GM12872 (cell line): ENCODE data around the gene TRPC5OS.

Source experiments
- CTCF ChIP-seq: IDR thresholded peaks from 3 replicates; pipeline ENCODE4 v1.5.1; 2011; ENCODE audit warnings: low read depth, mild to moderate bottlenecking, low read length, moderate library complexity; ENCODE audit not compliant: insufficient read depth

The TRPC5OS gene

GRCh38 chrX:111875881-111876280 lies at the start of gene TRPC5OS:
Gene TRPC5OS, plus strand, starts transcription at chrX:111876181. Its CDS starts 25,669 bp downstream, at chrX:111901850.
- no peak for TF ChIP-seq CTCF

- TF ChIP-seq CTCF, result no peak
Measured at GRCh38 chrX:111829345-111829744, 46.6 kb upstream of the TRPC5OS start.

DNA sequence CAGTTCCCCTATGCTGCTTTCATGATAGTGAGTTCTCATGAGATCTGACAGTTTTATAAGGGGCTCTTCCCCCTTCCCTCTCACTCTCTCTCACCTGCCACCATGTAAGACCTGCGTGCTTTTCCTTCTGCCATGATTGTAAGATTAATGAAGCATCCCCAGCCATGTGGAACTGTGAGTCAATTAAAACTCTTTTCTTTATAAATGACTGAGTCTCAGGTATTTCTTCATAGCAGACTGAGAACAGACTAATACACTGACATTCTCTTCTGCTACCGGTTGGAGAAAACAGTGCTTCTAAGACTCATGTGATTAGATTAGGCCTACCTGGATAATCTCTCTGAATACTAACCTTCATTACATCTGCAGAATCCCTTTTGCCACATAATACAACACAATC lies 45.4 kb upstream of the TRPC5OS start:
- no peak for TF ChIP-seq CTCF

DNA sequence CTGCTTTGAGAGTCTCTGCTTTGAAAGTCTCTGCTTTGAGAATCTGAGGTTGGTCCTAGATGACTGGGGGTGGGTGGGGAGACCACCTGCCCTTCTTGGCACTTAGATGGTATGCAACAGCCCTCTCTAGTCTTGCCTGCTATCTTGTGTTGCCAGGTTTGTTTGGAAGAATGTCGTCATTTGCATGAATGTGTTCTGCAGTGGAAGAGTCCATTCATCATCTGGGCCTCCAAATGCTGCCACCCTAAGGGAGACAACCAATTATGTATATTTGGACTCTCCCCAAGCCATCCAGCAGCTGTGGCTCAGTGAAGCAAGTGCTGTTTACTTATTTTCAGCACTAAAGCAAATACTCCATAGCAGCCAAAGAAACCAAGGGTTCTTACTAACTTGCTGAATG lies 44.6 kb upstream of the TRPC5OS start:
- no peak for TF ChIP-seq CTCF

DNA sequence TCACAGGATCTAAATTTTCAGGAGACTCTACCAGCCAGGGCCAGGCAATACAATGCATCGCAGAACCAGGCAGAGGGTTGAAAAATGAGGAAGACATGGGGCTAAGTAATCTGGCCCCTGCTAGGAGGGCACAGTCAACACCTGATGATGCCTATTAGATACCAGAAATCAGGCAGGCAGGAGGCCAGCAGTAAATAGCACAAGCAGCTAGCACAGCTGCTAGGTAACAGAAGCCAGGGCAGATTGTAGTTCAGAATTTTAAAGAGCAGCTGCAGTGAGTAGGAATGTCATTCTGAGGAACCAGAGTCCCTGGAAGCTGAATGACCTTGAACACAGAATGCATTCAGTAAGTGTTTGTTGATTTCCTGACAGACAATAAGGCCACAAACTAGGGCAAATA lies 38.8 kb upstream of the TRPC5OS start:
- no peak for TF ChIP-seq CTCF

GRCh38 chrX:111847491-111848133 lies 28.4 kb upstream of the TRPC5OS start:
- TF ChIP-seq CTCF, result no peak

DNA sequence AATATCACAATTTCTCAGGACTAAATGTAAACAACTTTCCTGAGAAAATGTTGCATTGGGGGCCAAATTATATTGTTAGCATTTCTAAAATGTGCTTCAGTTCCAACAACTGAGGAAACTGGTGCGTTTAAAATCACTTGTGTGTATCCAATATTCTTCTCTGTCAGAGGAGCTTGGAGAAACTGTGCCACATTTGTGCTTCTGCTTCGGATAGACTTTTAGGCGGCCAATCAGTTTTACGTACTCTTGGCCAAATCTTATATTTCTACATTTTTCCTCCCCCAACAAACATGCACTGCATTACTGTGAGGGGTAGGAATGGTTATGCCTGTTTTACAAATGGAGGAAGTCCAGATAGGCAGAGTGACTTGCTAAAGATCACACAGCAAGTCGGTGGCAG lies 27.4 kb upstream of the TRPC5OS start:
- TF ChIP-seq CTCF, result no peak
